Measurements from ENCODE around the gene SIX3. TPM values are rescaled to one million over a fixed set of nuclear protein-coding genes. Genes with fewer than 3 reads are reported as not detected.

SIX3 gene
- total RNA-seq, 1 experiment from 2014 or later, result 13.2 TPM

GRCh38 chr2:44916291-44916690 lies 25.2 kb upstream of the SIX3 start:
- H3K4me1 Mint-ChIP-seq, result peaks cover 12% of the 10 kb centered on the region
- POLR2A ChIA-PET, result no interaction called here
- no peak for ATAC-seq
- peaks cover 4% of the 10 kb centered on the region for H3K36me3 Mint-ChIP-seq
- H3K27me3 Mint-ChIP-seq (ENCODE audit: low read depth), result peaks cover 21% of the 10 kb centered on the region
- TF ChIP-seq GTF2I (CRISPR knock-in tag; conservative IDR thresholded peaks at IDR 0.05) (no peak), OVOL2 (CRISPR knock-in tag; IDR thresholded peaks at IDR 0.05; ENCODE audit: borderline replicate concordance) (no peak), EMX1 (CRISPR knock-in tag; IDR thresholded peaks at IDR 0.05) (no peak), NR2C2 (CRISPR knock-in tag; IDR thresholded peaks at IDR 0.05) (no peak), NR3C1 (CRISPR knock-in tag; conservative IDR thresholded peaks at IDR 0.05; ENCODE audit: low read depth) (no peak), TCF7 (CRISPR knock-in tag; IDR thresholded peaks at IDR 0.05; ENCODE audit: low read depth) (no peak), KAT7 (CRISPR knock-in tag; IDR thresholded peaks at IDR 0.05; ENCODE audit: borderline replicate concordance) (no peak), USF1 (CRISPR knock-in tag; IDR thresholded peaks at IDR 0.05) (no peak), GRHL2 (CRISPR knock-in tag; IDR thresholded peaks at IDR 0.05; ENCODE audit: insufficient replicate concordance, severe bottlenecking) (no peak), MYBL2 (CRISPR knock-in tag; IDR thresholded peaks at IDR 0.05) (no peak), E2F1 (CRISPR knock-in tag; IDR thresholded peaks at IDR 0.05) (no peak), CREM (CRISPR knock-in tag; IDR thresholded peaks at IDR 0.05) (no peak), IRF2 (CRISPR knock-in tag; IDR thresholded peaks at IDR 0.05; ENCODE audit: borderline replicate concordance, low read depth) (no peak), ELF4 (CRISPR knock-in tag; IDR thresholded peaks at IDR 0.05; ENCODE audit: low read depth) (no peak)
- no peak overlapping the region for H3K4me3 Mint-ChIP-seq
- CTCF ChIA-PET, result no interaction called here
- DNase-seq (ENCODE audit: low spot score), result no peak
- H3K27ac Mint-ChIP-seq, result no peak overlapping the region
- H3K9me3 Mint-ChIP-seq, result peaks cover 15% of the 10 kb centered on the region

- POLR2A ChIA-PET, result no interaction called here
Measured at GRCh38 chr2:44918095-44918775, 23.3 kb upstream of the SIX3 start.

More at GRCh38 chr2:44918095-44918775, 23.3 kb upstream of the SIX3 start:
- Mint-ChIP-seq H3K27ac (no peak overlapping the region), H3K9me3 (no peaks in the 10 kb centered on the region; the same call in 1 of the 2 replicates), H3K4me3 (no peak overlapping the region), H3K27me3 (ENCODE audit: low read depth) (peaks cover 37% of the 10 kb centered on the region), H3K36me3 (0 out of 2 replicates have a peak, but pooled peaks cover 2% of the 10 kb centered on the region), H3K4me1 (peaks cover 12% of the 10 kb centered on the region)
- DNase-seq (ENCODE audit: low spot score), result no peak
- ATAC-seq, result no peak
- CTCF ChIA-PET, result interaction anchor here (1.4 kb wide), 1 partner anchor 9 kb away, joined by 3 read pairs; no protein-coding TSS in a partner anchor
- no peak for TF ChIP-seq MYBL2 (CRISPR knock-in tag; IDR thresholded peaks at IDR 0.05)
- TF ChIP-seq JUN (CRISPR knock-in tag; IDR thresholded peaks at IDR 0.05), result no peak
- TF ChIP-seq NR1H2 (CRISPR knock-in tag; IDR thresholded peaks at IDR 0.05), result no peak
- no peak for TF ChIP-seq E2F4 (CRISPR knock-in tag; IDR thresholded peaks at IDR 0.05; ENCODE audit: borderline replicate concordance, low read depth)
- no peak for TF ChIP-seq IRF2 (CRISPR knock-in tag; IDR thresholded peaks at IDR 0.05; ENCODE audit: borderline replicate concordance, low read depth)
- no peak for TF ChIP-seq PRRX2 (CRISPR knock-in tag; IDR thresholded peaks at IDR 0.05)
- no peak for TF ChIP-seq CREM (CRISPR knock-in tag; IDR thresholded peaks at IDR 0.05)
- TF ChIP-seq EMX1 (CRISPR knock-in tag; IDR thresholded peaks at IDR 0.05), result no peak
- no peak for TF ChIP-seq TEAD4 (CRISPR knock-in tag; IDR thresholded peaks at IDR 0.05)
- TF ChIP-seq KAT7 (CRISPR knock-in tag; IDR thresholded peaks at IDR 0.05; ENCODE audit: borderline replicate concordance), result no peak
- no peak for TF ChIP-seq SP1 (CRISPR knock-in tag; conservative IDR thresholded peaks at IDR 0.05)
- no peak for TF ChIP-seq ZBTB21 (CRISPR knock-in tag; IDR thresholded peaks at IDR 0.05; ENCODE audit: borderline replicate concordance)
- TF ChIP-seq ZNF263 (CRISPR knock-in tag; IDR thresholded peaks at IDR 0.05; ENCODE audit: low read depth), result no peak
- no peak for TF ChIP-seq ERG (CRISPR knock-in tag; IDR thresholded peaks at IDR 0.05)
